ENCODE data around the gene ZSCAN20.

Gene ZSCAN20

DNA sequence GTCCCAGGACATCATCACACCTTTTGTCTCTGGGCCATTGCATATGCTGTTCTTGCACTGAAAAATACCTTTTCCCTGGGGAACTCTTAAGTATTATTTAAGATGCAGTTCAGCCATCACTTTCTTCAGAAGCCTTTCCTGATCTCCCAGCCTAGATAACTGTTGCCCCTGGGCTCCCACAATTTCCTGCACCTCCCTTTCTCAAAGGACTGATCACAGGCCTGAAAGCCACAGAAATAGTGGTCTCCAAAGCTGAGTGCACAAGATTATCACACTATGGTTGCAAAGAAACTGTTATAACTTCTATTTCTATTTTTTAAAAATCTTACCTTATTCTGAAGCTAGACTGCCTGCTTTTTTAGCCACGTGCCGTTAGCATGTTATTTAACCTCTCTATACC, 2.8 kb upstream of the ZSCAN20 start:
- Histone ChIP-seq H3K79me2 (no peaks in the 10 kb centered on the region), H3K4me2 (ENCODE audit: low read length) (no peak overlapping the region), H3K4me3 (ENCODE audit: low read depth, low read length) (no peak overlapping the region), H3K27ac (no peak overlapping the region), H3K9me3 (ENCODE audit: control insufficient read depth, low read length) (no peaks in the 10 kb centered on the region), H3K4me1 (no peaks in the 10 kb centered on the region), H2AFZ (no peak overlapping the region), H3K27me3 (ENCODE audit: control insufficient read depth, insufficient read depth, low read length) (no peaks in the 10 kb centered on the region), H3K9ac (no peak overlapping the region), H3K36me3 (ENCODE audit: control insufficient read depth, insufficient read depth, low read length) (no peaks in the 10 kb centered on the region)
- TF ChIP-seq, protein P1, sequence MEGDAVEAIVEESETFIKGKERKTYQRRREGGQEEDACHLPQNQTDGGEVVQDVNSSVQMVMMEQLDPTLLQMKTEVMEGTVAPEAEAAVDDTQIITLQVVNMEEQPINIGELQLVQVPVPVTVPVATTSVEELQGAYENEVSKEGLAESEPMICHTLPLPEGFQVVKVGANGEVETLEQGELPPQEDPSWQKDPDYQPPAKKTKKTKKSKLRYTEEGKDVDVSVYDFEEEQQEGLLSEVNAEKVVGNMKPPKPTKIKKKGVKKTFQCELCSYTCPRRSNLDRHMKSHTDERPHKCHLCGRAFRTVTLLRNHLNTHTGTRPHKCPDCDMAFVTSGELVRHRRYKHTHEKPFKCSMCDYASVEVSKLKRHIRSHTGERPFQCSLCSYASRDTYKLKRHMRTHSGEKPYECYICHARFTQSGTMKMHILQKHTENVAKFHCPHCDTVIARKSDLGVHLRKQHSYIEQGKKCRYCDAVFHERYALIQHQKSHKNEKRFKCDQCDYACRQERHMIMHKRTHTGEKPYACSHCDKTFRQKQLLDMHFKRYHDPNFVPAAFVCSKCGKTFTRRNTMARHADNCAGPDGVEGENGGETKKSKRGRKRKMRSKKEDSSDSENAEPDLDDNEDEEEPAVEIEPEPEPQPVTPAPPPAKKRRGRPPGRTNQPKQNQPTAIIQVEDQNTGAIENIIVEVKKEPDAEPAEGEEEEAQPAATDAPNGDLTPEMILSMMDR (IDR thresholded peaks at IDR 0.05), result no peak

DNA sequence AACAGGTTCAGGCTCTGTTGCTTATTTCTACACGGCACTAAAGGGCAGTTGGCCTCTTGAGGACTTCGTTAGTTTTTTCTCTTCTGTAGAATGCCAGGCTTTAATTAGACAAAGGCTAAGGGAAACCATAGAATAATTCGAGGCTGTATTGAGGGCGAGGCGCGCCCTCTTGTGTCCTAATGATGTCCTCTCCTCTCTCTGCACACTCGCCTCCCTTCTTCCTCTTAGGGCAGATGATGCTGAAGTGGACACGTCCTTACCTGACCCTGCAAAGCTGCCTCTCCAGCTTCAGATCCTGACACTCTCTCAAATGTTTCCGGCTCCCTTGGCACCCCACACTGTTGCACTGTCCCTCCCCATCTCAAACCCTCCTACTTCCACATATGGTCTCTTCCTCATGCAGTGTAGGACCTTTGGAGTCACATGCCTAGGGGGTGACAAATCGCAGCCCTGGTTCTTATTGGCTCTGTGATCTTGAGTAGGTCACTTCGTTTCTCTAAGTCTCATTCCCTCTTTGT, 1.9 kb upstream of the ZSCAN20 start:
- TF ChIP-seq, protein P1 (IDR thresholded peaks at IDR 0.05), result peak; percentile 61
- H3K27ac ChIP-seq, result no peak overlapping the region
- H3K9ac ChIP-seq, result no peak overlapping the region

GRCh38 chr1:33471416-33471815, 1.0 kb upstream of the ZSCAN20 start:
- H3K27ac ChIP-seq, result no peak overlapping the region
- H3K9me3 ChIP-seq (ENCODE audit: control insufficient read depth, low read length), result no peaks in the 10 kb centered on the region
- no peaks in the 10 kb centered on the region for H3K79me2 ChIP-seq
- H2AFZ ChIP-seq, result no peak overlapping the region
- H3K4me3 ChIP-seq (ENCODE audit: low read depth, low read length), result no peak overlapping the region
- H3K4me2 ChIP-seq (ENCODE audit: low read length), result no peak overlapping the region
- no peaks in the 10 kb centered on the region for H3K36me3 ChIP-seq (ENCODE audit: control insufficient read depth, insufficient read depth, low read length)
- no peaks in the 10 kb centered on the region for H3K27me3 ChIP-seq (ENCODE audit: control insufficient read depth, insufficient read depth, low read length)
- TF ChIP-seq, protein P1 (IDR thresholded peaks at IDR 0.05), result no peak
- H3K4me1 ChIP-seq, result no peaks in the 10 kb centered on the region
- H3K9ac ChIP-seq, result no peak overlapping the region

More for the DNA sequence above, 1.9 kb upstream of the ZSCAN20 start:
- no peaks in the 10 kb centered on the region for H3K79me2 ChIP-seq
- peak overlapping the region; percentile 42 for H2AFZ ChIP-seq
- H3K36me3 ChIP-seq (ENCODE audit: control insufficient read depth, insufficient read depth, low read length), result no peaks in the 10 kb centered on the region
- no peaks in the 10 kb centered on the region for H3K4me1 ChIP-seq
- H3K9me3 ChIP-seq (ENCODE audit: control insufficient read depth, low read length), result no peaks in the 10 kb centered on the region
- no peak overlapping the region for H3K4me3 ChIP-seq (ENCODE audit: low read depth, low read length)
- no peaks in the 10 kb centered on the region for H3K27me3 ChIP-seq (ENCODE audit: control insufficient read depth, insufficient read depth, low read length)
- H3K4me2 ChIP-seq (ENCODE audit: low read length), result no peak overlapping the region

DNA sequence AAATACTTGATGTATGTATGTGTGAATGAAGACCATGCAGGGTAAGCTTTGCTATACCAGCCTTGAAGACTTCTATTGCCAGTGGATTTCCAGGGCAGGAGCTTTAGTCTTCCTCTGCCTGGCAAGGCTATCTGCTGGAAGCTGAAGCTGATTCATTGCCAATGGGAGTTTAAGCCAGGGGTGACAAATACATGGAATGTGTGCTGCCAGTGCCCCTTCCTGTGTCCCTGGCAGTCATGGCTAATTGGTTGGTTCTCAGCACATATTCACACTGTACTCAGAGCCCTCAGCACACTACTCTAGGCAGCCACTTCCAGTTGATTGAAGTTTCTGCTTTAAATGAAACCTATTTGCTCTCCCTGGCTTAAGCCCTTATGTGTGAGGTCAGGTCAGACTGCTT, 1.5 kb downstream of the ZSCAN20 start:
- Histone ChIP-seq H3K36me3 (ENCODE audit: control insufficient read depth, insufficient read depth, low read length) (no peaks in the 10 kb centered on the region), H3K4me3 (ENCODE audit: low read depth, low read length) (no peak overlapping the region), H3K9me3 (ENCODE audit: control insufficient read depth, low read length) (no peaks in the 10 kb centered on the region), H2AFZ (no peak overlapping the region), H3K27ac (no peak overlapping the region), H3K9ac (no peak overlapping the region), H3K79me2 (no peaks in the 10 kb centered on the region), H3K4me2 (ENCODE audit: low read length) (no peak overlapping the region), H3K27me3 (ENCODE audit: control insufficient read depth, insufficient read depth, low read length) (no peaks in the 10 kb centered on the region), H3K4me1 (no peaks in the 10 kb centered on the region)
- TF ChIP-seq, protein P1 (IDR thresholded peaks at IDR 0.05), result no peak

GRCh38 chr1:33477451-33477850, 5.0 kb downstream of the ZSCAN20 start:
- Histone ChIP-seq H3K4me2 (ENCODE audit: low read length) (no peak overlapping the region), H3K4me3 (ENCODE audit: low read depth, low read length) (no peak overlapping the region), H2AFZ (no peak overlapping the region), H3K4me1 (no peaks in the 10 kb centered on the region), H3K36me3 (ENCODE audit: control insufficient read depth, insufficient read depth, low read length) (no peaks in the 10 kb centered on the region), H3K9ac (no peak overlapping the region), H3K9me3 (ENCODE audit: control insufficient read depth, low read length) (no peaks in the 10 kb centered on the region), H3K27ac (no peak overlapping the region), H3K27me3 (ENCODE audit: control insufficient read depth, insufficient read depth, low read length) (no peaks in the 10 kb centered on the region), H3K79me2 (no peaks in the 10 kb centered on the region)
- TF ChIP-seq, protein P1 (IDR thresholded peaks at IDR 0.05), result no peak

Measured in parathyroid adenoma (tissue), 2 donors.